ENCODE results near the gene PRPF40B.

PRPF40B gene

DNA sequence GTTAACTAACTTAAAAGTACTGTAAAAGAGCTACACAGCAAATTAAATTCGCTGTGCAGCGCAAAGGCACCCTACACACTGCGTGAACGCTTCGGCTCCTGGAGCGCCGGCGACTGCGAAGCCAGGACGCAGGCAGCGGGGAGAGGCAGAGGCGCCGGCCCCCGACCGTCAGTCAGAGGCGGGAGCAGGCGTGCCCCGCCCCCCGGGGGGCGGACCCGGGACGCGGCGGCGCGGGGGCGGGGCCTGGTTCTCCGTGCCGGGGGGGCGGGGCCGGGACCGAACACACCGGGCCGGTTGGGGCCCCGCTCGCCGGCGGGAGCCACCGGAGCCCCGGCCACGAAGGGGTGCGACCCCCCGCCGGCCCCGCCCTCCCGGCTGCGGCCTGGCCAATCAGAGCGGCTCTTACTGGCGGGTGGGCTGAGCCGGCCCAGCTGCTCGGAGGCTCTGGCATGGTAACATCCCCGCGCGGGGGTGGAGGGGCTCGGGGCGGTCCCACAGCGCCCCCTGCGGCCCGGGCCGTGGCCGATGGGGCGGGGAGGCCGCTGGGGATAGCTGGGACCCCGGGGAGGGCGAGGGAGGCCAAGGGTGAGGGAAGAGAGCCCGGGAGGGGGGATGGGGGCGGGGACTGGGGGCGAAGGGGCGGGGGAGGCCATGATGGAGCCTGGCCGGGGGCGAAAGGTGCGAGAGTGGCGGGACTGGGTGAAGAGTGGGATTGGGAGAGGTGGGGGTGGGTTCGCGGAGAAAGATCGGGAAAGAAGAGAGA is at the start of gene PRPF40B:
Gene PRPF40B (plus strand): TSS at position 420 of the 763 bp plus-strand sequence. CDS start 30 bp downstream, at position 450.
- DNase-seq (ENCODE audit: low read depth) = peak; percentile 81
- TF ChIP-seq, protein P1, sequence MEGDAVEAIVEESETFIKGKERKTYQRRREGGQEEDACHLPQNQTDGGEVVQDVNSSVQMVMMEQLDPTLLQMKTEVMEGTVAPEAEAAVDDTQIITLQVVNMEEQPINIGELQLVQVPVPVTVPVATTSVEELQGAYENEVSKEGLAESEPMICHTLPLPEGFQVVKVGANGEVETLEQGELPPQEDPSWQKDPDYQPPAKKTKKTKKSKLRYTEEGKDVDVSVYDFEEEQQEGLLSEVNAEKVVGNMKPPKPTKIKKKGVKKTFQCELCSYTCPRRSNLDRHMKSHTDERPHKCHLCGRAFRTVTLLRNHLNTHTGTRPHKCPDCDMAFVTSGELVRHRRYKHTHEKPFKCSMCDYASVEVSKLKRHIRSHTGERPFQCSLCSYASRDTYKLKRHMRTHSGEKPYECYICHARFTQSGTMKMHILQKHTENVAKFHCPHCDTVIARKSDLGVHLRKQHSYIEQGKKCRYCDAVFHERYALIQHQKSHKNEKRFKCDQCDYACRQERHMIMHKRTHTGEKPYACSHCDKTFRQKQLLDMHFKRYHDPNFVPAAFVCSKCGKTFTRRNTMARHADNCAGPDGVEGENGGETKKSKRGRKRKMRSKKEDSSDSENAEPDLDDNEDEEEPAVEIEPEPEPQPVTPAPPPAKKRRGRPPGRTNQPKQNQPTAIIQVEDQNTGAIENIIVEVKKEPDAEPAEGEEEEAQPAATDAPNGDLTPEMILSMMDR (IDR thresholded peaks at IDR 0.05; ENCODE audit: low read length, missing control alignments) = no peak
- peak within 1 kb of the TSS; percentile 66 for H3K4me3 ChIP-seq (replicated peaks; ENCODE audit: low read depth, low read length)

DNA sequence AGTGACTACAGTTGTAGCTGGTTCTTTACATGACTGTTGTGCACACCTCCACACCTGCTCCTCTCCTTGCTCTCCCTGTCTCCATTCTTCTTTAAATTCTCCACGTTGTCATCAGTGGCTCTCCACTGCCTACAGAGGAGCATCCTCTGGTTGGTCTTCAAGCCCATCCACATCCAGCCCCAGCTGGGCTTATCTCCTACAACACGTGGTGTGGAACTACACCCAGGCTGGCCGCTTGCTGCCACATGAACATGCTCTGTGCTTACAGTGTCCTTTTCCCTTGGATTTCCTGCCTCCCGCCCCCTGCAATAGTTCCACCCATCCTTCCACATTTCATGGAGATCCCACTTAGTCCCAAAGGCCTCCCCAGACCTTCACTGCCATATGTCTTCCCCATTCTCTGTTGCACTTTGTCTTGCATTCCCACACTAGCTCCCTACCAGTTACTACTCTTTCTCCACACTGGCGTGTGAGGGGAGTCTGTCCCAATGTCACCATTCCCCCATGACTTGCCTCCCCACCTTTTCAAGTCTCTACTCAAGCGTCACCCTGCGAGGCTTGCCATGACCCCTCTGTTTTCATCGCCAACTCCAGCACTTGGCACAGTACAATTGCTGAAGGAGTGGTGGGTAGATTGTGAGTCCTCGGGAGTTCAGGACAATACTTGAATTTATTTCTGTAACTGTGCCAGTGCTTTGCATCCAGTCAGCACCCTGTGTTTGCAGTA is 45.6 kb upstream of the PRPF40B start:
- TF ChIP-seq, protein P1 (IDR thresholded peaks at IDR 0.05; ENCODE audit: low read length, missing control alignments) = no peak

DNA sequence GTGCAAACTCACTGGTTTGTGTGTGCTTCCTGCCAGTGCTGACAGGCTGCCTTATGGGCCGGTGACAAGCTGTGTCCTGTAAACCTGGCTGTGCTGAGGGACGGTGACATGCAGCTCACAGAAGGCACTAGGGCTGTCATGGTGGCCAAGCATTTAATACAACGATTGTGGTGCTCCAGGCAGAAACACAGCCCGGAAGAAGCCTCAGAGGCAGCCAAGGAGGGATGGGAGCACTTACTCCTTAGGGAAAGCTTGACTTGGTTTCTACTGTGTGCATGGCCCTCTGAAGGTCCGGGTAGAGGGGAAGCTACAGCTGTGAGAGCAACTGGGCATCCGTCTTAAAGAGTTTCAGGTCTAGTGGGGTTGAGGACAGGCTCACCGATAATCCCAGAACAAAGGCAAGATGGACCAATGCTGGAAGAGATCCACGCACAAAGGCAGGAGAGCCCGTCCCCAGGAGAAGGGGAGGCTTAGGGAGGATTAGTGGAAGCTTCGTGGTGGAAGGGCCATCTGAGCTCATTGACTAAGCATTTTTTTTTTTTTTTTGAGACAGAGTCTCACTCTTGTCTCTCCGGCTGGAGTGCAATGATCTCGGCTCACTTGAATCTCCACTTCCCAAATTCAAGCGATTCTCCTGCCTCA is 44.8 kb upstream of the PRPF40B start:
- H3K4me3 ChIP-seq (replicated peaks; ENCODE audit: low read depth, low read length) = no peak overlapping the region
- TF ChIP-seq, protein P1 (IDR thresholded peaks at IDR 0.05; ENCODE audit: low read length, missing control alignments) = no peak
- DNase-seq (ENCODE audit: low read depth) = no peak

More for the DNA sequence above, 45.6 kb upstream of the PRPF40B start:
- no peak for DNase-seq (ENCODE audit: low read depth)
- no peak overlapping the region for H3K4me3 ChIP-seq (replicated peaks; ENCODE audit: low read depth, low read length)

GRCh38 chr12:49580572-49581535 is 42.5 kb upstream of the PRPF40B start:
- peak; percentile 77 for DNase-seq (ENCODE audit: low read depth)
- TF ChIP-seq, protein P1 (IDR thresholded peaks at IDR 0.05; ENCODE audit: low read length, missing control alignments) = peak; percentile 94
- no peak overlapping the region for H3K4me3 ChIP-seq (replicated peaks; ENCODE audit: low read depth, low read length)

GRCh38 chr12:49582201-49582600 is 41.2 kb upstream of the PRPF40B start:
- TF ChIP-seq, protein P1 (IDR thresholded peaks at IDR 0.05; ENCODE audit: low read length, missing control alignments) = no peak
- no peak for DNase-seq (ENCODE audit: low read depth)
- H3K4me3 ChIP-seq (replicated peaks; ENCODE audit: low read depth, low read length) = no peak overlapping the region

- DNase-seq (ENCODE audit: low read depth) = peak; percentile 35
- no peak overlapping the region for H3K4me3 ChIP-seq (replicated peaks; ENCODE audit: low read depth, low read length)
- TF ChIP-seq, protein P1 (IDR thresholded peaks at IDR 0.05; ENCODE audit: low read length, missing control alignments) = no peak
Observed at GRCh38 chr12:49582850-49583249, 40.5 kb upstream of the PRPF40B start.

Data from fibroblast of pulmonary artery (primary cell).